ENCODE measurements around the gene HLA-A.

The HLA-A gene

GRCh38 chr6:29908710-29909109 lies 33.6 kb upstream of the HLA-A start:
- DNase-seq (ENCODE audit: low read depth, low spot score): no peak
- TF ChIP-seq, protein P1, sequence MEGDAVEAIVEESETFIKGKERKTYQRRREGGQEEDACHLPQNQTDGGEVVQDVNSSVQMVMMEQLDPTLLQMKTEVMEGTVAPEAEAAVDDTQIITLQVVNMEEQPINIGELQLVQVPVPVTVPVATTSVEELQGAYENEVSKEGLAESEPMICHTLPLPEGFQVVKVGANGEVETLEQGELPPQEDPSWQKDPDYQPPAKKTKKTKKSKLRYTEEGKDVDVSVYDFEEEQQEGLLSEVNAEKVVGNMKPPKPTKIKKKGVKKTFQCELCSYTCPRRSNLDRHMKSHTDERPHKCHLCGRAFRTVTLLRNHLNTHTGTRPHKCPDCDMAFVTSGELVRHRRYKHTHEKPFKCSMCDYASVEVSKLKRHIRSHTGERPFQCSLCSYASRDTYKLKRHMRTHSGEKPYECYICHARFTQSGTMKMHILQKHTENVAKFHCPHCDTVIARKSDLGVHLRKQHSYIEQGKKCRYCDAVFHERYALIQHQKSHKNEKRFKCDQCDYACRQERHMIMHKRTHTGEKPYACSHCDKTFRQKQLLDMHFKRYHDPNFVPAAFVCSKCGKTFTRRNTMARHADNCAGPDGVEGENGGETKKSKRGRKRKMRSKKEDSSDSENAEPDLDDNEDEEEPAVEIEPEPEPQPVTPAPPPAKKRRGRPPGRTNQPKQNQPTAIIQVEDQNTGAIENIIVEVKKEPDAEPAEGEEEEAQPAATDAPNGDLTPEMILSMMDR (IDR thresholded peaks at IDR 0.05; ENCODE audit: low read depth, low read length): no peak
- in situ Hi-C loops (cut with HindIII; ENCODE audit: low sequenced_read_pairs): no loop called here
- H3K4me3 ChIP-seq (ENCODE audit: low read depth, low read length): no peak overlapping the region

DNA sequence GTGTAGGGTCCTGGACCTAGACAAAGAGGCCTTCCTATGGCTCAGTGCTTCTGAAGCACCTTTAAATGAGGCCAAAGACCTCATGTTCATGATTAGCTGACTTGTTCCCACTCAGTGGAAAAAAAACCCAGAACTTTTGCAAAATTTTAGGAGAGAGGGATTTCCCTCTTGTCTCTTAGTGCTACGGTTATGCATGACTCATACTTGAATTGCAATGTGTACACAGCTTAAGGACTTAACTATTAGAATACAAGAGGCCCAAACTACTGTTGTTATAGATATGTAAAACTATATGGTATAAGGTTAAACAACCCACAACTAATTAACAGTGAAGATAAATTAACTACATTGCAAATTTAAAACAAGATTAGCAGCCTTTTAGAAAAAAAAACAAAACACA lies 32.3 kb upstream of the HLA-A start:
- DNase-seq (ENCODE audit: low read depth, low spot score): no peak
- in situ Hi-C loops (cut with HindIII; ENCODE audit: low sequenced_read_pairs): no loop called here
- no peak overlapping the region for H3K4me3 ChIP-seq (ENCODE audit: low read depth, low read length)
- TF ChIP-seq, protein P1 (IDR thresholded peaks at IDR 0.05; ENCODE audit: low read depth, low read length): no peak

- no peak overlapping the region for H3K4me3 ChIP-seq (ENCODE audit: low read depth, low read length)
- TF ChIP-seq, protein P1 (IDR thresholded peaks at IDR 0.05; ENCODE audit: low read depth, low read length): no peak
- in situ Hi-C loops (cut with HindIII; ENCODE audit: low sequenced_read_pairs): no loop called here
- DNase-seq (ENCODE audit: low read depth, low spot score): no peak
These were observed 29.5 kb upstream of the HLA-A start for GRCh38 chr6:29912840-29913239.

GRCh38 chr6:29916741-29917140 lies 25.6 kb upstream of the HLA-A start:
- no peak overlapping the region for H3K4me3 ChIP-seq (ENCODE audit: low read depth, low read length)
- TF ChIP-seq, protein P1 (IDR thresholded peaks at IDR 0.05; ENCODE audit: low read depth, low read length): no peak
- in situ Hi-C loops (cut with HindIII; ENCODE audit: low sequenced_read_pairs): no loop called here
- no peak for DNase-seq (ENCODE audit: low read depth, low spot score)

- in situ Hi-C loops (cut with HindIII; ENCODE audit: low sequenced_read_pairs): no loop called here
- no peak overlapping the region for H3K4me3 ChIP-seq (ENCODE audit: low read depth, low read length)
- no peak for DNase-seq (ENCODE audit: low read depth, low spot score)
- TF ChIP-seq, protein P1 (IDR thresholded peaks at IDR 0.05; ENCODE audit: low read depth, low read length): no peak
These were observed 24.5 kb upstream of the HLA-A start for GRCh38 chr6:29917857-29918256.

GRCh38 chr6:29919506-29920445 lies 22.6 kb upstream of the HLA-A start:
- in situ Hi-C loops (cut with HindIII; ENCODE audit: low sequenced_read_pairs): no loop called here
- H3K4me3 ChIP-seq (ENCODE audit: low read depth, low read length): no peak overlapping the region

More at GRCh38 chr6:29919506-29920445, 22.6 kb upstream of the HLA-A start:
- TF ChIP-seq, protein P1 (IDR thresholded peaks at IDR 0.05; ENCODE audit: low read depth, low read length): no peak
- DNase-seq (ENCODE audit: low read depth, low spot score): no peak
